GM18508 (cell line): ENCODE results near the gene RPL3.
"Not testable (repeated sequence)": the region's sequence is repeated elsewhere in the genome, so short reads cannot be mapped to it uniquely, and the experiment has no call there.

Experiments
- ATAC-seq: cut with Tn5 transposase; IDR thresholded peaks from one replicate; pipeline ENCODE4 v1.9.1; 2021; ENCODE audit warnings: moderate number of reproducible peaks; ENCODE audit not compliant: insufficient read depth, unreplicated experiment

Gene RPL3

DNA sequence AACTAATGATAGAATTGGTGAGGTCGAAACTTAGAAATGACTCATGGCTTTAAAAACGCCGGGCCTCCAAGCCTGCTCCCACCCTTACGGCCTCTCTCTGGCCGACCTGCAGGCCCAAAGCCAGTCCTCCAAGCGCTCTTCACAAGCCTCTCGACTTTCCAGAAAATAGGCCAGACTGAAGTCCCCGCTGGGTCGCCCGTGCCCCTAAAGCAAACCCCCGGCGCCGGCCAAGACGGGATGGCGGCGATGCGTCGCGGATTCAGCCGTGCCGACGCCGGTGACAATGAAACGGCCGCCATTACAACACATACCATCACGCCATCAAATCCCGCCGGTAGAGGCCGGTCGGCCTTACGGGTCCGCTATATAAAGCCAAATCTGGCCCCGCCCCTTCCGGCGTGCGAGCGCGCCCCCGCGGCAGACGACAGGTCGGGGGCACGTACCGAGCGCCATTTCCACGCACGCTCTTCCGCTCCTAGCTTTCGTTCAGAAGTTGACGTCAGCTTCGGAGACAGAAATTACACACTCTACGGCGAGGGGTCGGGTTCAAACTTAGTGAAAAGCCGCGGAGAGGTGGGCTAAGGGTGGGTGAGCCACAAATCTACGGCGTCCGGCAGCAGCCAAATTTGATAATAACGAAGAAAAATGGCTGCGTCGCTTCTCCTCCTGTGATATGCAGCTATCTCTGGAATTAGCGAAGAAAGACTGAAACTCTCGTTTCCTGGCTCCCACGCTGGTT, at the start of gene RPL3:
Gene RPL3 (minus strand): TSS at position 340 of the 739 bp plus-strand sequence. CDS start 26 bp downstream, at position 314.
- ATAC-seq = peak; percentile 62

DNA sequence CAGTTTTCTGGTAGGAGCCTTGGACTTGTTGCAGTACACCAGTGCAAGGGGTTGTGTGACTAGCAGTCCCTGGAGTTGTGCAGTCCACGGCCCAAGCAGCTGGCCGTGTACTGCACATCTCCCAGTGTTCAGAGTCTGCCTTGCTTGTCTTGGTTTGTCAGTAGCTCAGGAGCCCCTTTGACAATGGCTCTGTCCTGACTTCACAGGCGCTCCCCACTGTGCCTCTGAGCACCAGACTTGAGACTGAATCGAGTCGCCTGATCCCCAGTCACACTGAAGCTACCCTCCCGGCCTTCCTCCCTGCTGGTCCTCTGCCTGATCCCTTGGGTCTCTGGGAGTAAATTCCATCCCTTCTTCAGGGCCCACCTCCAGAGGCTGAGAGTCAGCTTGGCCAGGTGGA, 49.8 kb upstream of the RPL3 start:
- no peak for ATAC-seq

DNA sequence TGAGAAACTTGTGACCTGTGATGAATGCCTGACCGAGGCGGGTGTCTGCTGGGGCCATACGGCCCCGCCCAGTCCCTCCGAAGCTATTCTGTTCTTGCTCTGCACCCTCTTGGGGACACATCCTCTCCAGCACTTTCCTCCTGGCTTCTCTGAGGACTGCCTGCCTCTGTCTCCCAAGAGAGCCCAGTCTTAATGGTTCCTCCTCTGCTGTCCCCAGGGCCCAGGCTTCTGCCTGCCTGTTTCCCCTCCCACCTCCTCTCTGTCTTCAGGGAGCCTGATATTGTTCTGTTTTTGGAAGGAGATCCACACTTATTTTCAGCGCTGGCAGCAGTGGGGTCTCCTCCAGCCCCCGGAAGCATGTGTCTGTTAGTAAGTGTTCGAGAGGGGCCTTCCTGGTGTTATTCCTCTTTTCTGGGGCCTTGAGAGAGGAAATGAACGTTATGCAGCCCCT, 49.1 kb upstream of the RPL3 start:
- no peak for ATAC-seq

DNA sequence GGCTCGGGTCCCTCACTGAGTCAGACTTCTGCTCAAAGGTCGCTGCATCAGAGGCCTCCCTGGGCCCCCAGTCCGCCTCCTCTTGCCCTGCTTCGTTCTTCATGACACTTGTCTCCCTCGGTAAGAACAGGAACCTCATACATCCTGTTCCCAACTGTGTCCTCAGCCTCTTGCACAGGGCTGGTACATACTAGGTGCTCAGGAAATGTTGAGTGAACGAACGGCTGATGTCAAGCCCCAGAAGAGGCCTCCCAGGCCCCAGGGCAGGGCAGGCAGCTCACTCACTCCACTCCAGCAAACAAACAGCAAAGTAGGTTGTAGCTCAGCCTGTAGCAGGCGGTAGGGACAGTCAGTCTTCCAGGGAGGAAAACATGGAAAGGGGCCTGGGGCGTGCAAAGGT, 47.6 kb upstream of the RPL3 start:
- no peak for ATAC-seq

DNA sequence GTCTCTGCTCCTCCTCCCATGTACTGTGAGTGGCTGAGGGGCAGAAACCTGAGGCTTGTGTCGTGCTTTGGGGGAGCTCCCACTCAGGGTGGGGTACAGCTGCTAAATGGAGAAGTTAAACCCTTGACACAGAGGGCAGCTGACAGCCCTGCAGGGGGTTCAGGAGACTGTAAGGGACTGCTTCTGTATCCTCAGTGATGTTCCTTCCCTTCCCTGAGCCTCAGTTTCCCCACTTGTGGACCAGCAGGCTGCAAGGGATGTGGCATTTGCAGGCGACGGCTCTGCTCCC, 46.0 kb upstream of the RPL3 start:
- ATAC-seq = no peak

DNA sequence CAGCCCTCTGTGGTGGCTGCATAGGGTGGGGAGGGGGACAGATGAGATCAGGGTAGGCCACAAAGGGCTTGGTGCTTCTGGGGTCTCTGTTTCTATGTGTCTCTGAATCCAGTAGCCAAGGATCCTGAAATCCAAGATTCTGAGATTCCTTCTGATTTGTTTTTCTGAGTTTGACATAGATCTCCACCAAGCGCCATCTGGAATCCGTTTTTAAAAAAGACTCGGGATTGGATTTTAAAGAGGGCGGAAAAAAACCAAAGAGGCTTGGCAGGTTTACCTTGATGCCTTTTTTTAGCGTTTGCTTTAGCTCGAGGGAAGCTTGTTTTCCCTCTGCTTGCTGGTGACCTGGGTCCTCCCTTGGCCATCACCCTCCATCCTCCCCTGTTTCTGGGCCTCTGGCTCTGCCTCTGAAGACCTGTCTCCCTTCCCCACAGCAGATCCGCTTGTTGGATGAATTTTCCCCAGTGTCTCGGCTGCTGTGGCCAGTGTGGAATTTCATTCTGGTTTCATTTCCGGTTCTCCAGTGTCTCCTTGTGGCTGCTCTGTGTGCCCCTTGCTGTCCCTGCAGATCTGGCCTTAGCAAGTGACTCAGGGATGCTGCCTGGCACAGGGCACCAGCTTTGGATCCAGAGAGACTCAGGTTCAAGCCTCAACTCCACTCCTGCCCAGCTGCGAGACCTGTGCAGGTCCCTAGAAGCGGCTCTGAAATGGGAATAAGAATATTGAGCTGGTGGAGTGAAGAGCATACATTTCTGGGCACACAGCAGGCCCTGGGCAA, 45.5 kb upstream of the RPL3 start:
- no peak for ATAC-seq

DNA sequence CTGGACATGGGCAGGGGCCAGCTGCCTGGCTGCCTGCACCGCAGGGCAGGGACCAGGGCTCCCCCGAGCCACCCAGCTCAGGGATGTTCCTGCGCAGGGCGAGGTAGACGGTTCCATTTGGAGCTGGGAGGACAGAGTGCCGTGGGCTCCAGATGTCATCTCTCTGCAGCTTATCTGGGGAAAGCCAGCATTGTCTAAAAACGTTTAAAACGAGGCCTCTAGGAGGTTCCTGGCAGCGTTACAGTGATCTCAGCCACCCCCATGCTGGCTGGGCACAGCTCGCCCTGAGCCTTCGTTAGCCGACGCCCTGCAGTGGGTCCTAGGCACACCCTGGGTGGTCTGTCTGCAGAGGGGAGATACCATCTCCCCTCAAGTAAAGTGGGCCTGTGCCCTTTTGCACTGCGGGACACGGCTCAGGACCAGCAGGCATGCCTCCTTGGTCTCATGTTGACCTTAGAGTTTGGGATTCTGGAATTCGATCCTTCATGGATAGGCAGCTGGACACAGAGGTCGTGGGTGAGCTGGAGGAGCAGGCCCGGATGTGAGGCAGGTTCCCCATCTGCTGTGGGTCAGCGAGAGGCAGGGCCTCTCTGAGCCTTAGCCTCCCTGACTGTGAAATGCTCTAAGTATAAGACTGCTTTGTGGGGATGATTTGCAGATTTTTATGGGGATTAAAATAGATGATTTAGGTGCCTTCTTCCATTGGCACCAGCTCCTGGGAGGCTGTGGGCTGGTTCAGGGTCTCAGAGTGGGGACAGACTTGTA, 44.5 kb upstream of the RPL3 start:
- ATAC-seq = no peak

DNA sequence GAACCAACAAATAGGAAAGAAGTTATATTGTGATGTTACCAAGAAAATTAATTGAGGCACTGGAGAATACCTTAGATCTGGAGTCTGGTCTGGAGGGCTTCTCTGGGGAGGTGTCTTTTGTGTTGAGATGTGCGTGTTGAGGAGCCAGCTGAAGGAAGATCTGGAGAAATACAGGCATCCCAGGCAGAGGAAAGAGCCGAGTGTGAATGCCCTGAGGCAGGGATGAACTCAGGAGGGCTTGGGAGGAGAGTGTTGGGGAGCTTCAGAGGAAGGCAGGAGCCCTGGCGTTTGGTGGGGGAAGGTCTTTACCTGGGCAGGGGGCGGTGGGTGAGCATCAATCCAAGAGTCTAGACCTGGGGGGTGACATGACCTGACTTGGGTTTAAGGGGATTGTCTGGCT, 43.5 kb upstream of the RPL3 start:
- no peak for ATAC-seq

DNA sequence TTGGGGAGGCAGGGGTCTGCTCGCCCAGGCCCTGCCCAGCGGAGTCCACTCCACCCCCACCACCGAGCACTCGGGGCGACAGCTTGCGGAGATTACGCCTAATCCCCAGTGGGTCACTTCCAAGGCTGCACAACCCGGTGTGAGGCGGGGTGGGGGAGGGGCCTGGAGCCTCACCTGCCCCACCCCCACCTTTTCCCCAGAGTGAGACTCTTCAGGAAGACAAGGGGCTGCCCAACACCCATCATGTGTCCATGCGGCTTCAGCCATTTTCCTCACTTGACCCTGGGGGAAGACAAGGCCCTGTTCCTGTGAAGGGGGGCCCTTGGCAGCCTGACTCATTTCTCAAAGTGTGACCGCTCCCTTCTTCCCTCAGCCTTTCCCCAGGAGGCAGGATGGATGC, 42.8 kb upstream of the RPL3 start:
- ATAC-seq = no peak

DNA sequence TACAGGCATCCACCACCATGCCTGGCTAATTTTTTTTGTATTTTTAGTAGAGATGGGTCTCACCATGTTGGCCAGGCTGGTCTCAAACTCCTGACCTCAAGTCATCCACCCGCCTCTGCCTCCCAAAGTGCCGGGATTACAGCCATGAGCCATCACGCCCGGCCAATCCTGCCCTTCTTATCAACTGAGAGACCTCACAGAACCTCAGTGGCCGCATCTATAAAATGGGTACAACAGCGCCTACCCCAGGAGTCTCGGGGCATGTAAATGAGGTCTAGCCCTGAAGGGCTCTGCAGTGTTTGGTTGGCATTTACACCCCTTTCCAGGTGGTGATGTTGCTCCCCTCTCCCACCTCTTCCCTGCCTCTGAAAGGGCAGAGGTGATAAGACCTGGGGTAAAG, 42.1 kb upstream of the RPL3 start:
- ATAC-seq = no peak

DNA sequence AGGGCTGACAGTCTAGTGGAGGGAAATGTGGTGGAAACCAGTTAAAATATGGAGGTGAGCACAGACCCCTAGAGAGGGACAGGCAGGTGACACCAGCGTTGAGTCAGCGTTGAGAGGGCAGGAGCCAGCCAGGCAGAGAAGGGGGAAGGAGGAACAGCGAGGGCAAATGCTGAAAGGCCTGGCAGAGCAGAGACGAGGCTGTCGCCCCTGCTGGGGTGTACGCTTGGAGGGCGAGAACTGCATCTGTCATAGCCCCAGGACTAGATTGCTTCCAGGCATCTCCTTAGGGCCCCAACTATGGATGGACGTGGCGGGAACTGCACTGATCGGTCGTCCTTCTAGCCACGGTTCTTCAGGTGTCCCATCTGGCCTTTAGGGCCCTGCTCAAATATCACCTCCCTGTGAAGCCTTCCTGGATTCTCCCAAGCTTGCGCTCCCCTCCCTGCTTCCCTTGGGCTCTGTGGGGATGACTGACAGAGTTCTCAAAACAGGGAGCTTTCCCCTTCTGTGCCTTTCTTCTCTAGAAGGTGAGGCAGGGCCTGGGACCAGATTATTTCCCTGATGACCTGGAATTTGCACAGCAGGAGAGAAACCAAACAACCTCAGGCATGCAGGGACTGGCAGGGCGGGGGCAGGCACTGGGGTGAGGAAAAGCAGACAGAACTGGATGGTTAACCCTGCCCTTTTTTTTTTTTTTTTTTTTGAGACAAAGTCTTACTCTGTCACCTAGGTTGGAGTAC, 41.4 kb upstream of the RPL3 start:
- no peak for ATAC-seq

DNA sequence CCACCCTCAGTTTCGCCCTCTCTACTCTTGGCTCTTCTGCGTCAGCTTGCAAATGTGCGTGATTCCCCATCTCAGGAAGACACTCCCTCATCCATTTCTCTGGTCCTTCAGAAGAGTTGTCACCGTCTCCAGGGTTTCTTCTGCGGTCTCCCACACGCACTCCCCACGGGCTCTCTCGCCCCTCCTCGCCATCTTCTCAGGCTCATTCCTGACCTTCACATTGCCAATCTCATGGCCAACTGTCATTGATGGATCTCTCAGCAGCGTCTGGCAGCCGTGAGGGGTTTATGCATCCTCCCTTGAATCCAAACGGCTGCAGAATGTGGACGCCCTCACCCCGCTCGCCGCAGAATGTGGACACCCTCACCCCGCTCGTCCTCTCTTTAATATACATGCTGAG, 40.8 kb upstream of the RPL3 start:
- ATAC-seq = no peak

DNA sequence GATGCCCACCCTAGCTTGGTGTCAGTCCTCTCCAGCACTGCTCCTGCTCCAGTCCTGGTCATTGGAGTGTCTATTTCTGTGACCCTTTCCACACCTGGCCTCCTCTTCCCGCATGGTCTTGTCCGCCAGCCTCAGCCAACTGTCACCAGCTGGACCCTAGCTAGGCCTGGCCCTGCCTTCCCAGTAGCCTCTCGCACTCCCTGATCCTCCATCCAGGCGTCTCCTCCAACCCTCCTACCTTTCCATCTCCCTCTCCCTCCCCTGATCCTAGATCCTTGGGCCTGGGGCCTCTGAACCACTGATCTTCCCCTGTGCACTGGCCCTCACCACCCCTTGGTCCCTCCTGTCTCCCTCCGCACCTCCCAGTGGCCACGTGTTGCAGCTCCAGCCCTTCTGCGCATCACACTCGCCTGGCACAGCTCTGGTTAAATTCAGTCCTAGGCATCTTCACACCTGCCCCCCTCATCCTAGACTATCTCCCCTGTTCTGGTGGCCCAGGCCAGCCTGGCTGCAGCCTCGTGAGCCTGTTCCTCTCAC, 40.3 kb upstream of the RPL3 start:
- ATAC-seq = no peak

DNA sequence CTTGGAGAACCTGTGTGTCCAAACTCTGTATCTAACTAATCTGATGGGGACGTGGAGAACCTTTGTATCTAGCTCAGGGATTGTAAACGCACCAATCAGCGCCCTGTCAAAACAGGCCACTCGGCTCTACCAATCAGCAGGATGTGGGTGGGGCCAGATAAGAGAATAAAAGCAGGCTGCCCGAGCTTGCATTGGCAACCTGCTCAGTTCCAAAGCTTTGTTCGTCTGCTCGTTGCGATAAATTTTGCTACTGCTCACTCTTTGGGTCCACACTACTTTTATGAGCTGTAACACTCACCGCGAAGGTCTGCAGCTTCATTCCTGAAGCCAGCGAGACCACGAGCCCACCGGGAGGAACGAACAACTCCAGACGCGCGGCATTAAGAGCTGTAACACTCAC, 38.8 kb upstream of the RPL3 start:
- not testable (repeated sequence) for ATAC-seq

DNA sequence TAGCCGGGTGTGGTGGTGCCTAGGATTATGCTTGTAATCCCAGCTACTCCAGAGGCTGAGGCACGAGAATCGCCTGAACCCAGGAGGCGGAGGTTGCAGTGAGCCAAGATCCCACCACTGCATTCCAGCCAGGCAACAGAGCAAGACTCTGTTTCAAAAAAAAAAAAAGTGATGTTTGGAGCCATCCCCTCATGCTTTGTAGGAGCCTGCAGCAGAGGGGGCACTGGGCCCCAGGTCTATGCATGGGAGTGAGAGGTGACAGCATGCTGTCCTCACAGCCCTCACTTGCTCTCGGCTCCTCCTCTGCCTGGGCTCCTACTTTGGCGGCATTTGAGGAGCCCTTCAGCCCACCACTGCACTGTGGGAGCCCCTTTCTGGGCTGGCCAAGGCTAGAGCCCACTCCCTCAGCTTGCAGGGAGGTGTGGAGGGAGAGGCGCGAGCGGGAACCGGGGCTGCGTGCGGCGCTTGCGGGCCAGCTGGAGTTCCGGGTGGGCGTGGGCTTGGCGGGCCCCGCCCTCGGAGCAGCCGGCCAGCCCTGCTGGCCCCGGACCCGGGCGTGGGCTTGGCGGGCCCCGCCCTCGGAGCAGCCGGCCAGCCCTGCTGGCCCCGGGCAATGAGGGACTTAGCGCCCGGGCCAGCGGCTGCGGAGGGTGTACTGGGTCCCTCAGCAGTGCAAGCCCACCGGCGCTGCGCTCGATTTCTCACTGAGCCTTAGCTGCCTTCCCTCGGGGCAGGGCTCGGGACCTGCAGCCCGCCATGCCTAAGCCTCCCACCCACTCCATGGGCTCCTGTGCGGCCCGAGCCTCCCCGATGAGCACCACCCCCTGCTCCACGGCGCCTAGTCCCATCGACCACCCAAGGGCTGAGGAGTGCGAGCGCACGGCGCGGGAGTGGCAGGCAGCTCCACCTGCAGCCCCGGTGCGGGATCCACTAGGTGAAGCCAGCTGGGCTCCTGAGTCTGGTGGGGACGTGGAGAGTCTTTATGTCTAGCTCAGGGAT, 38.0 kb upstream of the RPL3 start:
- not testable (repeated sequence) for ATAC-seq

DNA sequence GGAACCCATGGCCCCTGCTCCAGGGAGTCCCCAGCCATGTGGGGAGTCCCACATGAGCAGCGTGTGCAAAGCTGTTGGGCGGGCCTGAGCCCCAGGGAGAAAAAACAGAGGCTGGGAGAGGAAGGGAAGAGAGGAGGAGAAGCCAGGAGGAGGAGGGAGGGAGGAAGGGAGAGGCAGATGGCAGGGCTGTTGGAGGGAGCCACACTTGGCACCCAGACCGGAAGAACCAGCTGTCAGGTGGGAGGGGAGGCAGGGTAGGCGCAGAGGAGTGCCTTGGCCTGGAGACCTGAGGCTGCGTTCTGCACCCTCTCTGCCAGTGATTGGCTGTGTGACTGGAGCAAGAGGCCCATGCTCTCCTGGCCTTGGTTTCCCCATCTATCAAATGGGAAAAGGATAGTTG, 37.0 kb upstream of the RPL3 start:
- ATAC-seq = no peak

DNA sequence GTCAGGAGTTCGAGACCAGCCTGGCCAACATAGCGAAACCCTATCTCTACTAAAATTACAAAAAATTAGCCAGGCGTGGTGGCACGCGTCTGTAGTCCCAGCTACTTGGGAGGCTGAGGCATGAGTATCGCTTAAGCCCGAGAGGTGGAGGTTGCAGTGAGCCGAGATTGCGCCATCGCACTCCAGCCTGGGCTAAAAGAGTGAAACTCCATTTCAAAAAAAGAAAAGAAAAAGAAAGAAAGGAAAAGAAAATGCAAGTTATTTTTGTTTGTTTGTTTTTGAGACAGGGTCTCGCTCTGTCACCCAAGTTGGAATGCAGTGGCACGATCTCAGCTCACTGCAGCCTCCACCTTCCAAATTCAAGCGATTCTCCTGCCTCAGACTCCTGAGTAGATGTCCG, 36.4 kb upstream of the RPL3 start:
- not testable (repeated sequence) for ATAC-seq

DNA sequence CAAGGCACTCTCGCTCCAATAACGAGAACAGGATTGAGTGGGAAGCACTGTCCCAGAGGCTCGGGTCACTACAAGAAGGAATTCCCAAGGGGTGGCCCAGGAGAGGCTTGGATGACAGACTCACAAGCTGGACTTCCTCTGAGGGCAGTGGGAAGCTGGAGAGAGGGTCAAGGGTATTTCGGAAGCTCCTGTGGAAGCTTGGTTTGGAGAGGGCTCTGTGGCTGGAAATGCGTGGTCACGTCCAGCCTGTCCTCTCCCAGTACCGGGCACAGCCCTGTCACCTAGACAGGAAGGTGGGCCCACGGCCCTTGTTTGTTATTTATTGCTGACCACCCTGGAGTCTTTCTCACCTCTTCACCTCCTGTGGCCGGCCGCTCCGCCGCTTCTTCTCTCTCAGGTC, 35.7 kb upstream of the RPL3 start:
- no peak for ATAC-seq

DNA sequence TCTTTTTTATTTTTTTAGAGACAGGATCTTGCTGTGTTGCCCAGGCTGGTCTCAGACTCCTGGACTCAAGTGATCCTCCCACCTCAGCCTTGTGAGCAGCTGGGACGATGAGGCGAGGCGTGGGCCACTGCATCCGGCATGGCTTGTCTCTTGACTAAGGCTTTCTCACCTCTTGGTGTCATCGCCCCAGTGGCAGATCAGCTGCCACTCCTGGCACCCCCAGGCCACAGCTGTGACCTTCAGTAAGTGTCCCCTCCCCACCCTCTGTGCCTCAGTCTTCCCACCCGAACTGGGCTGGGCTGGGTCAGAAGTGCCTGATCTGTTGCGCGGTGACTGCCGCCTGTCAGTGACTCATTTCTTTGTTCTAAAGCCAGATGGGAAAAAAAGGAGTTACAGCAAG, 33.9 kb upstream of the RPL3 start:
- no peak for ATAC-seq
